Fibroblast of peridontal ligament (primary cell): Measurements from ENCODE around the gene DPP6.

Source experiments
- DNase-seq: peaks from one replicate; pipeline ENCODE4 v3.0.0-alpha.2; 2010; ENCODE audit errors: extremely low read depth

Gene DPP6

GRCh38 chr7:154592388-154592787 lies 540.2 kb downstream of the DPP6 start:
- DNase-seq = no peak

GRCh38 chr7:154598396-154598795 lies 546.2 kb downstream of the DPP6 start:
- no peak for DNase-seq

- no peak for DNase-seq
These were observed 546.7 kb downstream of the DPP6 start for GRCh38 chr7:154598864-154599263.

- no peak for DNase-seq
These were observed 558.7 kb downstream of the DPP6 start for GRCh38 chr7:154610903-154611302.

- no peak for DNase-seq
These were observed 561.6 kb downstream of the DPP6 start for GRCh38 chr7:154613811-154614210.

- no peak for DNase-seq
These were observed 568.0 kb downstream of the DPP6 start for GRCh38 chr7:154620141-154620755.

GRCh38 chr7:154623399-154623798 lies 571.2 kb downstream of the DPP6 start:
- DNase-seq = no peak

GRCh38 chr7:154627646-154628290 lies 575.6 kb downstream of the DPP6 start:
- no peak for DNase-seq

GRCh38 chr7:154628556-154628955 lies 576.4 kb downstream of the DPP6 start:
- DNase-seq = no peak

- no peak for DNase-seq
These were observed 579.0 kb downstream of the DPP6 start for GRCh38 chr7:154631162-154631561.

GRCh38 chr7:154633641-154634040 lies 581.4 kb downstream of the DPP6 start:
- DNase-seq = no peak

- DNase-seq = no peak
These were observed 586.1 kb downstream of the DPP6 start for GRCh38 chr7:154638286-154638685.

GRCh38 chr7:154640266-154640865 lies 588.2 kb downstream of the DPP6 start:
- DNase-seq = no peak

- no peak for DNase-seq
These were observed 588.7 kb downstream of the DPP6 start for GRCh38 chr7:154640917-154641316.

- no peak for DNase-seq
These were observed 592.2 kb downstream of the DPP6 start for GRCh38 chr7:154644366-154644765.

GRCh38 chr7:154646126-154647013 lies 594.2 kb downstream of the DPP6 start:
- no peak for DNase-seq

GRCh38 chr7:154647625-154648024 lies 595.4 kb downstream of the DPP6 start:
- DNase-seq = no peak

- DNase-seq = no peak
These were observed 596.8 kb downstream of the DPP6 start for GRCh38 chr7:154649015-154649414.

- no peak for DNase-seq
These were observed 597.2 kb downstream of the DPP6 start for GRCh38 chr7:154649434-154649833.

GRCh38 chr7:154650275-154650674 lies 598.1 kb downstream of the DPP6 start:
- DNase-seq = no peak

GRCh38 chr7:154651501-154651900 lies 599.3 kb downstream of the DPP6 start:
- DNase-seq = no peak

GRCh38 chr7:154652564-154652963 lies 600.4 kb downstream of the DPP6 start:
- DNase-seq = no peak
